ENCODE data around the gene HAS3.
"Not testable (repeated sequence)": the region's sequence is repeated elsewhere in the genome, so short reads cannot be mapped to it uniquely, and the experiment has no call there.

HAS3 gene

GRCh38 chr16:69105501-69106361 is at the start of gene HAS3:
TSS of gene HAS3 (plus strand) at chr16:69105653. CDS start at chr16:69109396, 3,743 bp downstream.
- in situ Hi-C loops (cut with MboI; ENCODE audit: low sequenced_read_pairs): no loop called here

- in situ Hi-C loops (cut with MboI; ENCODE audit: low sequenced_read_pairs): no loop called here
Measured at GRCh38 chr16:69055980-69056379, 49.5 kb upstream of the HAS3 start.

- in situ Hi-C loops (cut with MboI; ENCODE audit: low sequenced_read_pairs): no loop called here
Measured at GRCh38 chr16:69056421-69056820, 49.0 kb upstream of the HAS3 start.

GRCh38 chr16:69057400-69058378 is 47.8 kb upstream of the HAS3 start:
- in situ Hi-C loops (cut with MboI; ENCODE audit: low sequenced_read_pairs): no loop called here

GRCh38 chr16:69063491-69063890 is 42.0 kb upstream of the HAS3 start:
- in situ Hi-C loops (cut with MboI; ENCODE audit: low sequenced_read_pairs): not testable (repeated sequence)

GRCh38 chr16:69064124-69064763 is 41.2 kb upstream of the HAS3 start:
- in situ Hi-C loops (cut with MboI; ENCODE audit: low sequenced_read_pairs): no loop called here

GRCh38 chr16:69064764-69065313 is 40.6 kb upstream of the HAS3 start:
- in situ Hi-C loops (cut with MboI; ENCODE audit: low sequenced_read_pairs): no loop called here

- in situ Hi-C loops (cut with MboI; ENCODE audit: low sequenced_read_pairs): no loop called here
Measured at GRCh38 chr16:69069504-69069903, 35.9 kb upstream of the HAS3 start.

- in situ Hi-C loops (cut with MboI; ENCODE audit: low sequenced_read_pairs): no loop called here
Measured at GRCh38 chr16:69071036-69071435, 34.4 kb upstream of the HAS3 start.

GRCh38 chr16:69072640-69072974 is 32.8 kb upstream of the HAS3 start:
- in situ Hi-C loops (cut with MboI; ENCODE audit: low sequenced_read_pairs): no loop called here

- in situ Hi-C loops (cut with MboI; ENCODE audit: low sequenced_read_pairs): no loop called here
Measured at GRCh38 chr16:69073181-69073702, 32.2 kb upstream of the HAS3 start.

GRCh38 chr16:69077251-69077650 is 28.2 kb upstream of the HAS3 start:
- in situ Hi-C loops (cut with MboI; ENCODE audit: low sequenced_read_pairs): no loop called here

- in situ Hi-C loops (cut with MboI; ENCODE audit: low sequenced_read_pairs): no loop called here
Measured at GRCh38 chr16:69078073-69078472, 27.4 kb upstream of the HAS3 start.

- in situ Hi-C loops (cut with MboI; ENCODE audit: low sequenced_read_pairs): no loop called here
Measured at GRCh38 chr16:69079697-69080096, 25.8 kb upstream of the HAS3 start.

- in situ Hi-C loops (cut with MboI; ENCODE audit: low sequenced_read_pairs): no loop called here
Measured at GRCh38 chr16:69083306-69083941, 22.0 kb upstream of the HAS3 start.

- in situ Hi-C loops (cut with MboI; ENCODE audit: low sequenced_read_pairs): no loop called here
Measured at GRCh38 chr16:69084289-69084688, 21.2 kb upstream of the HAS3 start.

GRCh38 chr16:69085032-69085695 is 20.3 kb upstream of the HAS3 start:
- in situ Hi-C loops (cut with MboI; ENCODE audit: low sequenced_read_pairs): no loop called here

GRCh38 chr16:69087161-69087581 is 18.3 kb upstream of the HAS3 start:
- in situ Hi-C loops (cut with MboI; ENCODE audit: low sequenced_read_pairs): no loop called here

GRCh38 chr16:69088684-69089083 is 16.8 kb upstream of the HAS3 start:
- in situ Hi-C loops (cut with MboI; ENCODE audit: low sequenced_read_pairs): no loop called here
